Spleen (tissue), 11 donors: ENCODE data around the gene ZCCHC3. TPM values are rescaled to one million over a fixed set of nuclear protein-coding genes. Genes with fewer than 3 reads are reported as not detected.

Experiments used
- DNase-seq: peaks from one replicate; pipeline ENCODE4 v3.0.0-alpha.2; 2020
- H3K27ac ChIP-seq, 8 donors: fragments of 200-600 bp; sonication (generic) in 7 of 8; 1 replicate in 4 of 8; 2 replicates in 4 of 8; pipeline versions ENCODE4 v1.5.0 to v1.8.0; 2016 to 2021; ENCODE audit warnings: inconsistent platforms in 4 of 8, mild to moderate bottlenecking in 4 of 8, moderate library complexity in 1 of 8
- H3K27me3 ChIP-seq, 7 donors: fragments of 200-600 bp; sonication (generic) in 6 of 7; replicated peaks in 1 of 7; 1 replicate in 4 of 7; 2 replicates in 3 of 7; pipeline versions ENCODE4 v1.5.0 to v1.8.0; 2016 to 2021; ENCODE audit warnings: inconsistent platforms in 3 of 7, mild to moderate bottlenecking in 1 of 7
- H3K36me3 ChIP-seq, 6 donors: fragments of 200-600 bp; sonication (generic) in 5 of 6; 1 replicate in 4 of 6; 2 replicates in 2 of 6; pipeline versions ENCODE4 v1.5.0 to v1.8.0; 2016 to 2021; ENCODE audit warnings: inconsistent platforms in 2 of 6
- H3K4me1 ChIP-seq, 6 donors: fragments of 200-600 bp; sonication (generic) in 5 of 6; 1 replicate in 3 of 6; 2 replicates in 3 of 6; pipeline versions ENCODE4 v1.5.0 to v1.8.0; 2016 to 2021; ENCODE audit warnings: inconsistent platforms in 3 of 6
- H3K4me3 ChIP-seq, 8 donors: fragments of 200-600 bp; sonication (generic) in 7 of 8; 1 replicate in 4 of 8; 2 replicates in 4 of 8; pipeline versions ENCODE4 v1.5.0 to v1.8.0; 2016 to 2021; ENCODE audit warnings: inconsistent platforms in 4 of 8, mild to moderate bottlenecking in 4 of 8, moderate library complexity in 2 of 8
- H3K9me3 ChIP-seq, 8 donors: fragments of 200-600 bp; sonication (generic) in 7 of 8; 1 replicate in 4 of 8; 2 replicates in 4 of 8; pipeline versions ENCODE4 v1.5.0 to v1.8.0; 2016 to 2021; ENCODE audit warnings: inconsistent platforms in 4 of 8
- POLR2A ChIP-seq, 3 donors: fragments of 450-650 bp; IDR thresholded peaks; one replicate each; pipeline ENCODE4 v1.5.1; 2017; ENCODE audit warnings: antibody characterized with exemption in 3 of 3, mild to moderate bottlenecking in 1 of 3
- POLR2AphosphoS5 ChIP-seq, 3 donors: sonication (generic); formaldehyde crosslinking; IDR thresholded peaks; one replicate each; pipeline ENCODE4 v1.5.1; 2017; ENCODE audit warnings: antibody characterized with exemption in 3 of 3
- WGBS, 5 donors: extraction: QIAGEN DNeasy Blood & Tissue Kit in 3 of 5; methylation state at CpG; one replicate each; pipeline versions ENCODE4 v1.1.5 to v1.1.7; 2013 to 2018; 5-methylcytosine and 5-hydroxymethylcytosine counted together
- intact Hi-C: fragments of 100-400 bp; cut with DNase I; formaldehyde crosslinking; loops from one replicate; pipeline ENCODE4 v1.15.0; 2023; ENCODE audit warnings: low total_unique reads
- polyA plus RNA-seq, 3 donors: library from polyadenylated mRNA; stranded (reverse); fragments of 200-250 nt; gene quantifications; one replicate each; pipeline ENCODE4 v1.2.1, GENCODE V29; 2013
- total RNA-seq, 7 donors: library from RNA; depleted of rRNA in 3 of 7; stranded (reverse); fragments of >200 nt in 3 of 7; fragmentation: NEBNext Ultra II Directional in 4 of 7; extraction: Animal tissue kit (Norgen Biotek cat#: 25700) in 4 of 7; gene quantifications; one replicate each; pipeline versions ENCODE4 v1.1.0 to v1.2.1, GENCODE V29; 2016 to 2021
- TF ChIP-seq, protein P1 (sequence below), 11 experiments: fragments of 200-600 bp in 7 of 11; fragments of 450-650 bp in 4 of 11; sonication (generic) in 4 of 11; IDR thresholded peaks in 8 of 11; conservative IDR thresholded peaks in 3 of 11; 1 replicate in 7 of 11; 2 replicates in 4 of 11; pipeline versions ENCODE4 v1.4.0 to v1.8.0; 2016 to 2021; ENCODE audit warnings: antibody characterized with exemption in 11 of 11, inconsistent platforms in 4 of 11, mild to moderate bottlenecking in 1 of 11
- donor health status: healthy with polysubstance abuse.
- donor health status: DM: no; HTN: no; CAD: no; lungs with moderate emphysema.
- donor health status: DM: no; HTN: no; CAD: no.
- donor health status: Bipolar disorder and iron deficiency.
- donor health status: healthy.
- donor health status: DM: no; HTN: no; CAD: no.
- donor health status: DM: yes; HTN: yes; CAD: no.

ZCCHC3 gene
- total and polyA plus RNA-seq, 10 donors = 17.4 to 26.6 (median 23.0) TPM

- no peak overlapping the region for H3K4me3 ChIP-seq
- no peak overlapping the region for H3K27ac ChIP-seq
- no peak for TF ChIP-seq POLR2A (IDR thresholded peaks at IDR 0.05)
- TF ChIP-seq POLR2AphosphoS5 (IDR thresholded peaks at IDR 0.05) = no peak
- TF ChIP-seq, protein P1, sequence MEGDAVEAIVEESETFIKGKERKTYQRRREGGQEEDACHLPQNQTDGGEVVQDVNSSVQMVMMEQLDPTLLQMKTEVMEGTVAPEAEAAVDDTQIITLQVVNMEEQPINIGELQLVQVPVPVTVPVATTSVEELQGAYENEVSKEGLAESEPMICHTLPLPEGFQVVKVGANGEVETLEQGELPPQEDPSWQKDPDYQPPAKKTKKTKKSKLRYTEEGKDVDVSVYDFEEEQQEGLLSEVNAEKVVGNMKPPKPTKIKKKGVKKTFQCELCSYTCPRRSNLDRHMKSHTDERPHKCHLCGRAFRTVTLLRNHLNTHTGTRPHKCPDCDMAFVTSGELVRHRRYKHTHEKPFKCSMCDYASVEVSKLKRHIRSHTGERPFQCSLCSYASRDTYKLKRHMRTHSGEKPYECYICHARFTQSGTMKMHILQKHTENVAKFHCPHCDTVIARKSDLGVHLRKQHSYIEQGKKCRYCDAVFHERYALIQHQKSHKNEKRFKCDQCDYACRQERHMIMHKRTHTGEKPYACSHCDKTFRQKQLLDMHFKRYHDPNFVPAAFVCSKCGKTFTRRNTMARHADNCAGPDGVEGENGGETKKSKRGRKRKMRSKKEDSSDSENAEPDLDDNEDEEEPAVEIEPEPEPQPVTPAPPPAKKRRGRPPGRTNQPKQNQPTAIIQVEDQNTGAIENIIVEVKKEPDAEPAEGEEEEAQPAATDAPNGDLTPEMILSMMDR (IDR thresholded peaks at IDR 0.05 in 8 of 11, conservative IDR thresholded peaks at IDR 0.05 in 3 of 11) = no peak
- H3K9me3 ChIP-seq = no peaks in the 10 kb centered on the region
- H3K4me1 ChIP-seq = peaks cover 0 to 14% (median 9%) of the 10 kb centered on the region in 6 donors
- DNase-seq = no peak
- peaks cover 0 to 5% (median 0%) of the 10 kb centered on the region in 7 donors for H3K27me3 ChIP-seq
- H3K36me3 ChIP-seq = no peaks in the 10 kb centered on the region
- intact Hi-C loops = no loop called here
- 84 to 95% (median 88%) methylated on average over 6 to 13 of the region's 13 CpGs for WGBS, 5 donors
Measured at GRCh38 chr20:263701-264100, 33.7 kb upstream of the ZCCHC3 start.

DNA sequence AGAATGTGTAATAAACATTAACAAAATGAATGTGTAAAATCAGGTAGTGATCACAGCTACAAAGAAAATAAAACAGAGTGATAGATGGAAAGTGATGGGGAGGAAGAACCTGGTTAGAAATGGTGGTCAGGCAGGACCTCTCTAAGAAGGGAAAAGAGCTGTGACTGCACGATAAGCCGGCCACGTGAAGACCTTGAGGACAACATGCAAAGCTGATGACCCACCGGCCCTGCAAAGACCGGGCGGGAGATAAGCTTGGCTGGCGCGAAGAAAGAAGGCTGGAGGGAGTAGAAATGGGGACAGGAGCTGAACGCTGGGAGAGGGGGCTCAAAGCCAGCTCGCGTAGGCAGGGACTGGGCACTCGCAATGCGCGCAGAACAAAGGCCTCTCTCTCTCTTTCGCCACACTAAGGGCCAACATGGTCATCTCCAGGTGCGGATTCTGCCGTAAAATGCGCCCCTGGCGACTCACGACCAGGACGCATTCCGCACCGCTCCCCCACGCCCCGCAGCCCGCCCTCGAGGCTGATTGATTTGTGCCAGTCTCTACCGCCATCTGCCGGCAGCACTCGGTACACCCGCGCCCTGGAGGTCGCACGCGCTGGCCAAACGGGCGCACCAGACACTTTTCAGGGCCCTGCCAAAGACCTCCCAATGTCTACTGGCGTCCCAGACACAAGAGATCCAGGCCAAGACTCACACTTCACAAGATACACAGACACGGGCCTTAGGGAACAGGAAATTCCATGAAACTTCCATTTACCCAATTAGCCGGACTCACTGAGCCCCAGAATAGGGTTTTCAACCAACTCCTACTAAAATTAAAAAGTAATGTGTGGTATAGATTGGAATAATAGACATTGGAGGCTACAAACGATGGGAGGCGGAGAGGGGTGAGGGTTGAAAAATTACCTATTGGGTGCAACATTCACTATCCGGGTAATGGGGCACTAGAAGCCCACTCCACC lies 30.5 kb upstream of the ZCCHC3 start:
- Histone ChIP-seq H3K9me3 (no peaks in the 10 kb centered on the region), H3K4me1 (peaks cover 0 to 14% (median 9%) of the 10 kb centered on the region in 6 donors), H3K27ac (peak overlapping the region in 2 of 8 donors; percentile 14 to 26), H3K36me3 (no peaks in the 10 kb centered on the region), H3K4me3 (peak overlapping the region in 7 of 8 donors; percentile 26 to 70 (median 42)), H3K27me3 (peaks cover 0 to 5% (median 0%) of the 10 kb centered on the region in 7 donors)
- intact Hi-C loops = loop anchor here (5.0 kb wide), 1 partner anchor 60 kb away; no protein-coding TSS in a partner anchor
- WGBS, 5 donors = 8 to 9% (median 9%) methylated on average over 38 to 43 of the region's 43 CpGs
- TF ChIP-seq, protein P1 (IDR thresholded peaks at IDR 0.05 in 8 of 11, conservative IDR thresholded peaks at IDR 0.05 in 3 of 11) = peak; percentile 93 to 98 (median 97)
- TF ChIP-seq POLR2A (IDR thresholded peaks at IDR 0.05) (no peak), POLR2AphosphoS5 (IDR thresholded peaks at IDR 0.05) (peak; percentile 37 to 78 (median 67))
- peak; percentile 96 for DNase-seq

- TF ChIP-seq POLR2A (IDR thresholded peaks at IDR 0.05) = no peak
- TF ChIP-seq, protein P1 (IDR thresholded peaks at IDR 0.05 in 8 of 11, conservative IDR thresholded peaks at IDR 0.05 in 3 of 11) = no peak
- no peak for TF ChIP-seq POLR2AphosphoS5 (IDR thresholded peaks at IDR 0.05)
- Histone ChIP-seq H3K36me3 (peaks cover 0 to 5% (median 0%) of the 10 kb centered on the region in 6 donors), H3K4me1 (peaks cover 0 to 14% (median 9%) of the 10 kb centered on the region in 6 donors), H3K9me3 (no peaks in the 10 kb centered on the region), H3K27me3 (peaks cover 0 to 5% (median 0%) of the 10 kb centered on the region in 7 donors), H3K27ac (no peak overlapping the region), H3K4me3 (no peak overlapping the region)
- no peak for DNase-seq
- 87 to 97% (median 90%) methylated on average over 4 to 5 of the region's 5 CpGs for WGBS, 5 donors
- intact Hi-C loops = no loop called here
Measured at GRCh38 chr20:270517-270916, 26.9 kb upstream of the ZCCHC3 start.

DNA sequence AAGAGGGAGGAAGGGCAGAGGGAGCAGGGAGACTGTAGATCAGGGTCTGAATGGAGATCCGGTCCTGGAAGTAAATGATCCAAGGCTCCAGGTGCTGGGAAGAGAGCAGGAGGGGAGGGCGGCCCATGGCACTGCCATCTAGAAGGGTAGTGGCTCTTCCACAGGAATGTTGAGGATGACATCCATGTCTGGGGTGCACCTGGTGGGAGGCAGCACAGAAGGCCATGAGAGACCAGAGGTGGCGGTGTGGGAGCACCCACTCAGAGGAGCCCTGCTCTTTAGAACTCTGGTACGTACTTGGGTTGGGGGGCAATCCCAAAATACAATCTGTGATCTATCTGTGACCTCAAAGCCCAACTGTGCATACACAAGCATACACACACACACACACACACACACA lies 26.3 kb upstream of the ZCCHC3 start:
- 88 to 96% (median 91%) methylated on average over 4 of the region's 4 CpGs for WGBS, 5 donors
- intact Hi-C loops = no loop called here
- DNase-seq = no peak
- peaks cover 0 to 10% (median 1%) of the 10 kb centered on the region in 6 donors for H3K36me3 ChIP-seq
- no peak overlapping the region for H3K27ac ChIP-seq
- peaks cover 0 to 14% (median 9%) of the 10 kb centered on the region in 6 donors for H3K4me1 ChIP-seq
- no peaks in the 10 kb centered on the region for H3K9me3 ChIP-seq
- H3K4me3 ChIP-seq = no peak overlapping the region
- TF ChIP-seq, protein P1 (IDR thresholded peaks at IDR 0.05 in 8 of 11, conservative IDR thresholded peaks at IDR 0.05 in 3 of 11) = no peak
- TF ChIP-seq POLR2AphosphoS5 (IDR thresholded peaks at IDR 0.05) = no peak
- no peak for TF ChIP-seq POLR2A (IDR thresholded peaks at IDR 0.05)
- H3K27me3 ChIP-seq = peaks cover 0 to 5% (median 0%) of the 10 kb centered on the region in 7 donors
